Activated CD4-positive, alpha-beta T cell treated with anti-CD3 and anti-CD28 coated beads for 36 hours (primary cell): Measurements from ENCODE around the gene ATP8B2. TPM values are rescaled to one million over a fixed set of nuclear protein-coding genes. Genes with fewer than 3 reads are reported as not detected.
"Not testable (repeated sequence)": the region's sequence is repeated elsewhere in the genome, so short reads cannot be mapped to it uniquely, and the experiment has no call there.

Experiments
- ATAC-seq: fragments of 200-7000 bp; cut with Tn5 transposase; one replicate; pipeline ENCODE4 v1.10.0; 2021; ENCODE audit warnings: mild to moderate bottlenecking, moderate library complexity
- CTCF ChIA-PET: fragments of 350-600 bp; sonication (Branson Sonifier 250); formaldehyde crosslinking; loops from one replicate; lab custom pipeline; 2021; ENCODE audit warnings: antibody characterized with exemption; lab: Charles Lee
- POLR2A ChIA-PET: fragments of 350-600 bp; sonication (Branson Sonifier 250); formaldehyde crosslinking; loops from one replicate; lab custom pipeline; 2021; ENCODE audit warnings: antibody characterized with exemption, inconsistent platforms; lab: Charles Lee
- DNase-seq: peaks from one replicate; pipeline ENCODE4 v3.0.0-alpha.2; 2020
- H3K27ac Mint-ChIP-seq: one replicate; pipeline ENCODE4 v1.8.0; 2021; ENCODE audit warnings: mixed read lengths
- H3K27me3 Mint-ChIP-seq: one replicate; pipeline ENCODE4 v1.8.0; 2021; ENCODE audit warnings: mixed read lengths
- H3K36me3 Mint-ChIP-seq: one replicate; pipeline ENCODE4 v1.8.0; 2021; ENCODE audit warnings: low read depth, mixed read lengths
- H3K4me1 Mint-ChIP-seq: one replicate; pipeline ENCODE4 v1.8.0; 2021; ENCODE audit warnings: mixed read lengths
- H3K4me3 Mint-ChIP-seq: one replicate; pipeline ENCODE4 v1.8.0; 2021; ENCODE audit warnings: mild to moderate bottlenecking, moderate library complexity, mixed read lengths
- H3K9me3 Mint-ChIP-seq: one replicate; pipeline ENCODE4 v1.8.0; 2021; ENCODE audit warnings: low read depth, mixed read lengths
- intact Hi-C, 2 experiments: fragments of 100-400 bp; cut with DNase I in 1 of 2; cut with micrococcal nuclease in 1 of 2; formaldehyde crosslinking; loops; one replicate each; pipeline versions ENCODE4 v1.14.2 to v1.15.1; 2022 to 2024; cut with DNase I, micrococcal nuclease
- total RNA-seq, 2 experiments: library from RNA; stranded (reverse); gene quantifications; one replicate each; pipeline ENCODE4 v1.2.3, GENCODE V29; 2021

The ATP8B2 gene
- total RNA-seq, 2 experiments from 2014 or later: 48.2 TPM

GRCh38 chr1:154335025-154335714 is 9.8 kb downstream of the ATP8B2 start:
- peaks cover 64% of the 10 kb centered on the region for H3K4me1 Mint-ChIP-seq
- ChIA-PET POLR2A (interaction anchor here (0.5 to 1.2 kb wide), 7 partner anchors 9 to 638 kb away, joined by 3 to 6 read pairs (median 6); no protein-coding TSS in a partner anchor), CTCF (interaction anchor here (0.5 to 8.2 kb wide), 66 partner anchors 10 to 691 kb away, joined by 3 to 163 read pairs (median 3); partner anchors contain the start of genes ATP8B2, HAX1, IL6R and RAB13)
- DNase-seq (peak; percentile 97), ATAC-seq (peak; percentile 95)
- H3K36me3 Mint-ChIP-seq: peaks cover 69% of the 10 kb centered on the region
- H3K9me3 Mint-ChIP-seq: no peaks in the 10 kb centered on the region
- H3K27me3 Mint-ChIP-seq: no peaks in the 10 kb centered on the region
- H3K4me3 Mint-ChIP-seq: no peak overlapping the region
- H3K27ac Mint-ChIP-seq: peak overlapping the region; percentile 92
- intact Hi-C loops: loop anchor here (1.0 to 5.0 kb wide), 5 partner anchors 11 to 149 kb away; partner anchors contain the start of gene HAX1 (in 2 of the 2)

GRCh38 chr1:154337253-154337894 is 12.0 kb downstream of the ATP8B2 start:
- ChIA-PET CTCF (interaction anchor here (0.9 to 8.2 kb wide), 5 partner anchors 8 to 60 kb away, joined by 3 to 163 read pairs (median 29); partner anchors contain the start of gene ATP8B2), POLR2A (no interaction called here)
- Mint-ChIP-seq H3K27ac (peak overlapping the region; percentile 59), H3K4me1 (peaks cover 66% of the 10 kb centered on the region), H3K36me3 (peaks cover 68% of the 10 kb centered on the region), H3K27me3 (no peaks in the 10 kb centered on the region), H3K4me3 (peak overlapping the region; percentile 34), H3K9me3 (no peaks in the 10 kb centered on the region)
- intact Hi-C loops: loop anchor here in 1 of 2 experiments (5.0 kb wide), 1 partner anchor 150 kb away; no protein-coding TSS in a partner anchor
- ATAC-seq (no peak), DNase-seq (no peak)

GRCh38 chr1:154338875-154339274 is 13.6 kb downstream of the ATP8B2 start:
- Mint-ChIP-seq H3K27me3 (no peaks in the 10 kb centered on the region), H3K36me3 (peaks cover 72% of the 10 kb centered on the region), H3K27ac (peak overlapping the region; percentile 38), H3K4me3 (no peak overlapping the region), H3K9me3 (no peaks in the 10 kb centered on the region), H3K4me1 (peaks cover 80% of the 10 kb centered on the region)
- ATAC-seq (no peak), DNase-seq (no peak)
- intact Hi-C loops: loop anchor here in 1 of 2 experiments (5.0 kb wide), 1 partner anchor 152 kb away; no protein-coding TSS in a partner anchor
- ChIA-PET CTCF (interaction anchor here (0.6 to 8.2 kb wide), 4 partner anchors 11 to 1165 kb away, joined by 3 to 163 read pairs (median 3); no protein-coding TSS in a partner anchor), POLR2A (no interaction called here)

GRCh38 chr1:154341366-154341765 is 16.0 kb downstream of the ATP8B2 start:
- intact Hi-C loops, H3K4me3 Mint-ChIP-seq: not testable (repeated sequence)

GRCh38 chr1:154342132-154342531 is 16.8 kb downstream of the ATP8B2 start:
- peaks cover 88% of the 10 kb centered on the region for H3K4me1 Mint-ChIP-seq
- POLR2A ChIA-PET: no interaction called here
- ATAC-seq: peak; percentile 28

More at GRCh38 chr1:154341366-154341765, 16.0 kb downstream of the ATP8B2 start:
- H3K27me3 Mint-ChIP-seq, H3K9me3 Mint-ChIP-seq, POLR2A ChIA-PET, ATAC-seq, DNase-seq, H3K27ac Mint-ChIP-seq: not testable (repeated sequence)
- CTCF ChIA-PET: interaction anchor here (0.7 to 2.0 kb wide), 4 partner anchors 9 to 138 kb away, joined by 3 to 6 read pairs (median 4); no protein-coding TSS in a partner anchor
- H3K4me1 Mint-ChIP-seq: peaks cover 84% of the 10 kb centered on the region
- H3K36me3 Mint-ChIP-seq: peaks cover 76% of the 10 kb centered on the region

GRCh38 chr1:154342836-154343472 is 17.6 kb downstream of the ATP8B2 start:
- ChIA-PET CTCF (interaction anchor here (0.7 to 14.8 kb wide), 9 partner anchors 7 to 204 kb away, joined by 3 to 163 read pairs (median 4); no protein-coding TSS in a partner anchor), POLR2A (interaction anchor here (0.6 kb wide), 1 partner anchor 97 kb away, joined by 6 read pairs; no protein-coding TSS in a partner anchor)
- Mint-ChIP-seq H3K27ac (peak overlapping the region; percentile 90), H3K4me1 (peaks cover 84% of the 10 kb centered on the region), H3K9me3 (no peaks in the 10 kb centered on the region), H3K36me3 (peaks cover 73% of the 10 kb centered on the region), H3K27me3 (no peaks in the 10 kb centered on the region), H3K4me3 (peak overlapping the region; percentile 62)
- ATAC-seq (peak; percentile 87), DNase-seq (peak; percentile 78)
- intact Hi-C loops: no loop called here

More at GRCh38 chr1:154342132-154342531, 16.8 kb downstream of the ATP8B2 start:
- H3K9me3 Mint-ChIP-seq: no peaks in the 10 kb centered on the region
- H3K36me3 Mint-ChIP-seq: peaks cover 79% of the 10 kb centered on the region
- intact Hi-C loops: no loop called here
- H3K4me3 Mint-ChIP-seq: peak overlapping the region; percentile 62
- CTCF ChIA-PET: interaction anchor here (0.7 to 14.8 kb wide), 7 partner anchors 6 to 137 kb away, joined by 3 to 163 read pairs (median 4); no protein-coding TSS in a partner anchor
- H3K27me3 Mint-ChIP-seq: no peaks in the 10 kb centered on the region
- H3K27ac Mint-ChIP-seq: peak overlapping the region; percentile 90
- peak; percentile 33 for DNase-seq

- peaks cover 67% of the 10 kb centered on the region for H3K36me3 Mint-ChIP-seq
- ChIA-PET POLR2A (interaction anchor here (0.6 kb wide), 1 partner anchor 70 kb away, joined by 3 read pairs; no protein-coding TSS in a partner anchor), CTCF (interaction anchor here (0.5 to 14.8 kb wide), 15 partner anchors 9 to 1184 kb away, joined by 3 to 163 read pairs (median 3); partner anchors contain the start of gene ATP8B2)
- peak; percentile 87 for DNase-seq
- peaks cover 70% of the 10 kb centered on the region for H3K4me1 Mint-ChIP-seq
- peak overlapping the region; percentile 37 for H3K4me3 Mint-ChIP-seq
- intact Hi-C loops: loop anchor here in 1 of 2 experiments (1.0 kb wide), 2 partner anchors 21 to 159 kb away; no protein-coding TSS in a partner anchor
- no peaks in the 10 kb centered on the region for H3K9me3 Mint-ChIP-seq
- peak overlapping the region; percentile 80 for H3K27ac Mint-ChIP-seq
- H3K27me3 Mint-ChIP-seq: no peaks in the 10 kb centered on the region
- peak; percentile 45 for ATAC-seq
Measured at GRCh38 chr1:154344977-154345837, 19.9 kb downstream of the ATP8B2 start.

GRCh38 chr1:154346276-154346917 is 21.1 kb downstream of the ATP8B2 start:
- DNase-seq (no peak), ATAC-seq (no peak)
- ChIA-PET CTCF (interaction anchor here (0.6 to 14.8 kb wide), 8 partner anchors 9 to 133 kb away, joined by 3 to 163 read pairs (median 4); partner anchors contain the start of gene ATP8B2), POLR2A (no interaction called here)
- Mint-ChIP-seq H3K9me3 (no peaks in the 10 kb centered on the region), H3K4me3 (no peak overlapping the region), H3K36me3 (peaks cover 59% of the 10 kb centered on the region), H3K27ac (peak overlapping the region; percentile 80), H3K27me3 (no peaks in the 10 kb centered on the region), H3K4me1 (peaks cover 61% of the 10 kb centered on the region)
- intact Hi-C loops: no loop called here

GRCh38 chr1:154347961-154348360 is 22.6 kb downstream of the ATP8B2 start:
- Mint-ChIP-seq H3K4me3 (no peak overlapping the region), H3K4me1 (peaks cover 55% of the 10 kb centered on the region), H3K36me3 (peaks cover 47% of the 10 kb centered on the region), H3K27ac (no peak overlapping the region), H3K9me3 (no peaks in the 10 kb centered on the region), H3K27me3 (no peaks in the 10 kb centered on the region)
- intact Hi-C loops: no loop called here
- DNase-seq (no peak), ATAC-seq (no peak)
- POLR2A ChIA-PET: interaction anchor here (0.6 kb wide), 1 partner anchor 14 kb away, joined by 4 read pairs; no protein-coding TSS in a partner anchor
- CTCF ChIA-PET: interaction anchor here (0.9 to 14.8 kb wide), 3 partner anchors 12 to 117 kb away, joined by 3 to 163 read pairs (median 4); no protein-coding TSS in a partner anchor
